ENCODE measurements around the gene KCNE5.
"Not testable (repeated sequence)": the region's sequence is repeated elsewhere in the genome, so short reads cannot be mapped to it uniquely, and the experiment has no call there.

DNA sequence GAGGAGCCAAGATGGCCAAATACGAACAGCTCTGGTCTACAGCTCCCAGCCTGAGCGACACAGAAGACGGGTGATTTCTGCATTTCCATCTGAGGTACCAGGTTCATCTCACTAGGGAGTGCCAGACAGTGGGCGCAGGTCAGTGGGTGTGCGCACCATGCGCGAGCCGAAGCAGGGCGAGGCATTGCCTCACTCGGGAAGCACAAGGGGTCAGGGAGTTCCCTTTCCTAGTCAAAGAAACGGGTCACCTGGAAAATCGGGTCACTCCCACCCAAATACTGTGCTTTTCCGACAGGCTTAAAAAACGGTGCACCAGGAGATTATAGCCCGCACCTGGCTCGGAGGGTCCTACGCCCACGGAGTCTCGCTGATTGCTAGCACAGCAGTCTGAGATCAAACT, 19.7 kb upstream of the KCNE5 start:
- TF ChIP-seq CTCF (IDR thresholded peaks at IDR 0.05; ENCODE audit: poor library complexity, severe bottlenecking); POLR2AphosphoS5 (IDR thresholded peaks at IDR 0.05); EZH2 (IDR thresholded peaks at IDR 0.05; ENCODE audit: borderline replicate concordance, insufficient read depth, low read length, poor library complexity, severe bottlenecking); TAF1 (IDR thresholded peaks at IDR 0.05; ENCODE audit: low read depth): not testable (repeated sequence)

All from neural cell (in vitro differentiated cells).